ENCODE results near the gene SPATA31D4. TPM values are rescaled to one million over a fixed set of nuclear protein-coding genes. Genes with fewer than 3 reads are reported as not detected.

SPATA31D4 gene
- total RNA-seq, 2 experiments from 2014 or later, result not detected

DNA sequence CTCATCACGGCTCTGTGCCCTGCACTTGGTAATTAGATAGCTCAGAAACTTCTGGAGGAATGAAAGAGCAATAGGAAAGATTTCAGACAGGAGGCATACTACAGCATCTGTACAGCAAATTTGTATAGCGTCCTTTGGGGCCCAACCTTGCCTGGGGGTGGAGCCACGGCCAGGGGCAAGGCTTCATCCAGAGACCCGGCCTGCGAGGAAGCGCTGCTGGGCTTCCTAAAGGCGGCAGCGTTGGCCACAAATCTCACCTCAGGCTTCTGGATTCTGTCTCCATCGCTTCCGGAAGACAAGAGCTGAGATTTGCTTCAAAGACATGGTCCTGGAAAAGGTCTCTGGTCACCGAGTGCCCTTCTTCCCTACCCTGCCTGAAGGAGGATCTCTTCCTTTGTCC lies 48.1 kb downstream of the SPATA31D4 start:
- ChIA-PET POLR2A (no interaction called here), CTCF (no interaction called here)
- peaks cover 3% of the 10 kb centered on the region for H3K9me3 Mint-ChIP-seq
- H3K4me1 Mint-ChIP-seq (ENCODE audit: low read depth), result no peaks in the 10 kb centered on the region
- Histone ChIP-seq H3K27ac (ENCODE audit: low read depth in 1 of 2, low read length in 2 of 2) (no peak overlapping the region), H3K36me3 (ENCODE audit: insufficient read depth, low read length) (no peaks in the 10 kb centered on the region), H3K4me1 (ENCODE audit: insufficient read depth, low read length) (no peaks in the 10 kb centered on the region), H3K9me3 (ENCODE audit: control insufficient read depth in 1 of 2, insufficient read depth in 1 of 2, low read length in 2 of 2) (peaks cover 0 to 20% of the 10 kb centered on the region in 2 experiments), H3K4me3 (ENCODE audit: low read length) (no peak overlapping the region), H3K27me3 (ENCODE audit: control insufficient read depth in 1 of 2, insufficient read depth in 2 of 2, low read length in 2 of 2) (no peaks in the 10 kb centered on the region)
- no peak overlapping the region for H3K27ac Mint-ChIP-seq
- H3K27me3 Mint-ChIP-seq, result no peaks in the 10 kb centered on the region
- no peak overlapping the region for H3K4me3 Mint-ChIP-seq
- DNase-seq (no peak), ATAC-seq (ENCODE audit: poor library complexity) (no peak)
- TF ChIP-seq, protein P1, sequence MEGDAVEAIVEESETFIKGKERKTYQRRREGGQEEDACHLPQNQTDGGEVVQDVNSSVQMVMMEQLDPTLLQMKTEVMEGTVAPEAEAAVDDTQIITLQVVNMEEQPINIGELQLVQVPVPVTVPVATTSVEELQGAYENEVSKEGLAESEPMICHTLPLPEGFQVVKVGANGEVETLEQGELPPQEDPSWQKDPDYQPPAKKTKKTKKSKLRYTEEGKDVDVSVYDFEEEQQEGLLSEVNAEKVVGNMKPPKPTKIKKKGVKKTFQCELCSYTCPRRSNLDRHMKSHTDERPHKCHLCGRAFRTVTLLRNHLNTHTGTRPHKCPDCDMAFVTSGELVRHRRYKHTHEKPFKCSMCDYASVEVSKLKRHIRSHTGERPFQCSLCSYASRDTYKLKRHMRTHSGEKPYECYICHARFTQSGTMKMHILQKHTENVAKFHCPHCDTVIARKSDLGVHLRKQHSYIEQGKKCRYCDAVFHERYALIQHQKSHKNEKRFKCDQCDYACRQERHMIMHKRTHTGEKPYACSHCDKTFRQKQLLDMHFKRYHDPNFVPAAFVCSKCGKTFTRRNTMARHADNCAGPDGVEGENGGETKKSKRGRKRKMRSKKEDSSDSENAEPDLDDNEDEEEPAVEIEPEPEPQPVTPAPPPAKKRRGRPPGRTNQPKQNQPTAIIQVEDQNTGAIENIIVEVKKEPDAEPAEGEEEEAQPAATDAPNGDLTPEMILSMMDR (IDR thresholded peaks at IDR 0.05), result no peak
- intact Hi-C loops (cut with DNase I, micrococcal nuclease), result no loop called here
- H3K36me3 Mint-ChIP-seq (ENCODE audit: low read depth), result no peaks in the 10 kb centered on the region

DNA sequence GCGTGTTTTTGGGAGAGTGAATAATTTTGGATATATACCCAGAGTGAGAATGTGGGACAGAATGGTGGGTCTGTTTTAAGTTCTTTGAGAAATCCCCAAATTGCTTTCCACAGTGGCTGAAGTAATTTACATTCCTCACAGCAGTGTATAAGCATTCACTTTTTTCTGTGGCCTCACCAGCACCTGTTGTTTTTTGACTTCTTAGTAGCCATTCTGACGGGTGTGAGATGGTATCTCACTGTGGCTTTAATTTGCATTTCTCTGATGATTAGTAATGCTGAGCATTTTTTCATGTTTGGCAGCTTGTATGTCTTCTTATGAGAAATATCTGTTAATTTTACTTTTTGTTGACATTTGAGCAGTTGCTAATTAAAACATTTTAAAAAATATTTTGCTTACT lies 51.0 kb downstream of the SPATA31D4 start:
- no peaks in the 10 kb centered on the region for H3K4me1 Mint-ChIP-seq (ENCODE audit: low read depth)
- H3K27ac Mint-ChIP-seq, result no peak overlapping the region
- ATAC-seq (ENCODE audit: poor library complexity), result no peak
- H3K4me1 ChIP-seq (ENCODE audit: insufficient read depth, low read length), result no peaks in the 10 kb centered on the region
- peaks cover 0 to 16% of the 10 kb centered on the region in 2 experiments for H3K9me3 ChIP-seq (ENCODE audit: control insufficient read depth in 1 of 2, insufficient read depth in 1 of 2, low read length in 2 of 2)
- H3K4me3 ChIP-seq (ENCODE audit: low read length), result no peak overlapping the region
- TF ChIP-seq, protein P1 (IDR thresholded peaks at IDR 0.05), result no peak
- no peak overlapping the region for H3K27ac ChIP-seq (ENCODE audit: low read depth in 1 of 2, low read length in 2 of 2)
- peaks cover 3% of the 10 kb centered on the region for H3K9me3 Mint-ChIP-seq
- intact Hi-C loops (cut with DNase I, micrococcal nuclease), result no loop called here
- H3K27me3 ChIP-seq (ENCODE audit: control insufficient read depth in 1 of 2, insufficient read depth in 2 of 2, low read length in 2 of 2), result no peaks in the 10 kb centered on the region
- CTCF ChIA-PET, result no interaction called here
- H3K27me3 Mint-ChIP-seq, result no peaks in the 10 kb centered on the region
- no peak overlapping the region for H3K4me3 Mint-ChIP-seq
- H3K36me3 ChIP-seq (ENCODE audit: insufficient read depth, low read length), result no peaks in the 10 kb centered on the region
- no peak for DNase-seq
- no peaks in the 10 kb centered on the region for H3K36me3 Mint-ChIP-seq (ENCODE audit: low read depth)
- POLR2A ChIA-PET, result no interaction called here

DNA sequence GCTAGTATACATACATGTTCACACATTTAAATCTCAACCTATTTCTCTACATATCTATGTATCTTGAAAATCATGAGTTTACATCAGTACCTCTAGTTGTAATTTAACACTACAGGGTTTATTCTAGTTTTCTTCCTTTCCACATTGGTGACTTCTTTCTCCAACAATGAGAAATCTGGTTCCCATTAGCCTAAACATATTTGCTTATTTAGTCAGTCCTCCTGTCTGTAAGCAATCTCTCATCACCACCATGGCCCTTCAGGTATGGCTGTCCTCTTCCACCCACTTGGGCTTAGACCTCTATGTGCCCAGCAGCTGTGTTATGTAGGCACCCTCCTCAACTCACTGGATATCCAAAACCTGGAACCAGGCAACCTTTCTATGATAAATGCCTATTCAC lies 52.3 kb downstream of the SPATA31D4 start:
- no peak overlapping the region for H3K27ac Mint-ChIP-seq
- H3K4me1 Mint-ChIP-seq (ENCODE audit: low read depth), result no peaks in the 10 kb centered on the region
- H3K9me3 Mint-ChIP-seq, result peaks cover 3% of the 10 kb centered on the region
- ChIA-PET POLR2A (no interaction called here), CTCF (no interaction called here)
- Histone ChIP-seq H3K27ac (ENCODE audit: low read depth in 1 of 2, low read length in 2 of 2) (no peak overlapping the region), H3K4me3 (ENCODE audit: low read length) (no peak overlapping the region), H3K9me3 (ENCODE audit: control insufficient read depth in 1 of 2, insufficient read depth in 1 of 2, low read length in 2 of 2) (peaks cover 0 to 16% of the 10 kb centered on the region in 2 experiments), H3K27me3 (ENCODE audit: control insufficient read depth in 1 of 2, insufficient read depth in 2 of 2, low read length in 2 of 2) (no peaks in the 10 kb centered on the region), H3K4me1 (ENCODE audit: insufficient read depth, low read length) (no peaks in the 10 kb centered on the region), H3K36me3 (ENCODE audit: insufficient read depth, low read length) (no peaks in the 10 kb centered on the region)
- DNase-seq (no peak), ATAC-seq (ENCODE audit: poor library complexity) (no peak)
- H3K27me3 Mint-ChIP-seq, result no peaks in the 10 kb centered on the region
- H3K4me3 Mint-ChIP-seq, result no peak overlapping the region
- TF ChIP-seq, protein P1 (IDR thresholded peaks at IDR 0.05), result no peak
- intact Hi-C loops (cut with DNase I, micrococcal nuclease), result no loop called here
- H3K36me3 Mint-ChIP-seq (ENCODE audit: low read depth), result no peaks in the 10 kb centered on the region

Data from CD4-positive, alpha-beta T cell (primary cell).